ENCODE data around the gene NMNAT2. TPM values are rescaled to one million over a fixed set of nuclear protein-coding genes. Genes with fewer than 3 reads are reported as not detected.

The NMNAT2 gene
- total RNA-seq, 2 donors from 2014 or later, result 1.7 to 5.1 TPM

DNA sequence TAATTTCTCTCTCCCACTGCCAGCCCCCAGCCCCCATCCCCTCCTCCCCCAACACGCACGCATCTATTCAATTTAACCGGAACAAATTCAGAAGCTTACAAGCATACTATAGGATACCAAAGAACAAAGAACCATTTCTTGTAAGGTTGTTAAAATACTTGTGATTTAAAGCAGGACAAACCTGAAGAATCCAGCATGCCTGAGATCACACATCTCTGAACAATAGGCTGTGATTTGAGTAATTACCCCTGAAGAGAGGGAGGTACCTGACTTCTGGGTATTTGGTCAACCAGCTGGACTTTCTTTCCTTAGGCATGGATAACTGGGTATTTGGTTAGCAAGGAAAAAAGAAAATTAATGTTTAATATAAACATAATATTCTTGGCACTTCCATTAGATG lies 105.1 kb downstream of the NMNAT2 start:
- no peak for DNase-seq
- H3K9me3 ChIP-seq (ENCODE audit: control insufficient read depth, low read length), result no peaks in the 10 kb centered on the region
- no peaks in the 10 kb centered on the region for H3K36me3 Mint-ChIP-seq (ENCODE audit: low read depth)

DNA sequence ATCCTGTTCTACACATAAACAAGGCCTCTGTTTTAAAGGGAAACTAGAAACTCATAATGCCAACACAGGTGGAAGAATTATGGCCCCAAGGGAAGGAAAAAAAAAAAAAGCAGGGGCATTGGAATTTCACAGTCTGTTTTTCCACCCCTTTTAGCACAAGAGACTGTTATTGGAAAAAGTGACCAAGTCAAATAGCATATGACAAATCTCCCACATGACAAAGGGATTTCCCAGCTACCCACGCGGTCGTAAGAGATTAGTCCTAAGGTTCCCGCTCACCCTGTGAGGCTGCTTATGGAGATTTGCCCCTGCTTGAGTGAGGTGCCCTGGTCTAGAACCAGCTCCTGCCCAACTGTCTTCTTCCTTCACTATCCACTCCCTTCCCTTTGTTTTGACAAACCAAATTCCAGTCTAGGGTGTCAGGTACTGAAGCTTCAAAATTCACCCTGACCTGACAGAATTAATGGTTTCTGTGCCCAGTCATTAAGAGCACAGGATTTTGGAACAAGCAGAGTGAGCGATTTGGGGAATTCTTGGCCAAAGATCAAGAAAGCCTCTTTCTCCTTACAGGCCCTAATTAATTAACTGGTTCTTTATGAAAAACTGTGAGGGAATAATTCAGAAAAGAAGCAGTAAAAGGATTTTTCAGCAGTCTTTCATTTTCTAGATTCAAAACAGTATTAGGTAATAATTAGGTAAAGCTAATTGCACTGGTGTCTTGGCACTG lies 107.3 kb downstream of the NMNAT2 start:
- no peaks in the 10 kb centered on the region for H3K36me3 Mint-ChIP-seq (ENCODE audit: low read depth)
- H3K4me1 Mint-ChIP-seq, result peaks cover 13% of the 10 kb centered on the region
- no peak for DNase-seq
- Histone ChIP-seq H3K4me3 (ENCODE audit: low read length) (no peak overlapping the region), H3K27me3 (ENCODE audit: control insufficient read depth, insufficient read depth, low read length, poor library complexity, severe bottlenecking) (no peaks in the 10 kb centered on the region), H3K27ac (ENCODE audit: low read depth, low read length) (no peak overlapping the region), H3K9ac (ENCODE audit: extremely low read depth, low read length, poor library complexity, severe bottlenecking) (no peak overlapping the region), H3K36me3 (ENCODE audit: control insufficient read depth, insufficient read depth, low read length) (no peaks in the 10 kb centered on the region), H3K4me1 (ENCODE audit: control insufficient read depth, insufficient read depth, low read length) (no peaks in the 10 kb centered on the region), H3K9me3 (ENCODE audit: control insufficient read depth, low read length) (no peaks in the 10 kb centered on the region)
- TF ChIP-seq, protein P1, sequence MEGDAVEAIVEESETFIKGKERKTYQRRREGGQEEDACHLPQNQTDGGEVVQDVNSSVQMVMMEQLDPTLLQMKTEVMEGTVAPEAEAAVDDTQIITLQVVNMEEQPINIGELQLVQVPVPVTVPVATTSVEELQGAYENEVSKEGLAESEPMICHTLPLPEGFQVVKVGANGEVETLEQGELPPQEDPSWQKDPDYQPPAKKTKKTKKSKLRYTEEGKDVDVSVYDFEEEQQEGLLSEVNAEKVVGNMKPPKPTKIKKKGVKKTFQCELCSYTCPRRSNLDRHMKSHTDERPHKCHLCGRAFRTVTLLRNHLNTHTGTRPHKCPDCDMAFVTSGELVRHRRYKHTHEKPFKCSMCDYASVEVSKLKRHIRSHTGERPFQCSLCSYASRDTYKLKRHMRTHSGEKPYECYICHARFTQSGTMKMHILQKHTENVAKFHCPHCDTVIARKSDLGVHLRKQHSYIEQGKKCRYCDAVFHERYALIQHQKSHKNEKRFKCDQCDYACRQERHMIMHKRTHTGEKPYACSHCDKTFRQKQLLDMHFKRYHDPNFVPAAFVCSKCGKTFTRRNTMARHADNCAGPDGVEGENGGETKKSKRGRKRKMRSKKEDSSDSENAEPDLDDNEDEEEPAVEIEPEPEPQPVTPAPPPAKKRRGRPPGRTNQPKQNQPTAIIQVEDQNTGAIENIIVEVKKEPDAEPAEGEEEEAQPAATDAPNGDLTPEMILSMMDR (conservative IDR thresholded peaks at IDR 0.05), result no peak
- H3K4me3 Mint-ChIP-seq, result no peak overlapping the region
- WGBS, 2 experiments (ENCODE audit: insufficient coverage in 1 of 2, insufficient read length in 1 of 2), result 88 to 100% methylated on average over 4 to 5 of the region's 5 CpGs
- no peak overlapping the region for H3K27ac Mint-ChIP-seq
- H3K9me3 Mint-ChIP-seq, result no peaks in the 10 kb centered on the region
- no peaks in the 10 kb centered on the region for H3K27me3 Mint-ChIP-seq (ENCODE audit: insufficient read depth)

More for the DNA sequence above, 105.1 kb downstream of the NMNAT2 start:
- Histone ChIP-seq H3K27ac (ENCODE audit: low read depth, low read length) (no peak overlapping the region), H3K36me3 (ENCODE audit: control insufficient read depth, insufficient read depth, low read length) (no peaks in the 10 kb centered on the region), H3K4me1 (ENCODE audit: control insufficient read depth, insufficient read depth, low read length) (no peaks in the 10 kb centered on the region), H3K9ac (ENCODE audit: extremely low read depth, low read length, poor library complexity, severe bottlenecking) (no peak overlapping the region), H3K27me3 (ENCODE audit: control insufficient read depth, insufficient read depth, low read length, poor library complexity, severe bottlenecking) (no peaks in the 10 kb centered on the region), H3K4me3 (ENCODE audit: low read length) (no peak overlapping the region)
- no peaks in the 10 kb centered on the region for H3K27me3 Mint-ChIP-seq (ENCODE audit: insufficient read depth)
- H3K9me3 Mint-ChIP-seq, result no peaks in the 10 kb centered on the region
- TF ChIP-seq, protein P1 (conservative IDR thresholded peaks at IDR 0.05), result no peak
- H3K4me3 Mint-ChIP-seq, result no peak overlapping the region
- 92% methylated on average over 2 of the region's 3 CpGs; no CpG with 5 or more reads in 1 of the 2 experiments for WGBS, 2 experiments (ENCODE audit: insufficient coverage in 1 of 2, insufficient read length in 1 of 2)
- H3K27ac Mint-ChIP-seq, result no peak overlapping the region
- peaks cover 11% of the 10 kb centered on the region for H3K4me1 Mint-ChIP-seq

- H3K9me3 Mint-ChIP-seq, result no peaks in the 10 kb centered on the region
- no peak overlapping the region for H3K4me3 Mint-ChIP-seq
- DNase-seq, result peak; percentile 48
- TF ChIP-seq, protein P1 (conservative IDR thresholded peaks at IDR 0.05), result no peak
- Histone ChIP-seq H3K27ac (ENCODE audit: low read depth, low read length) (no peak overlapping the region), H3K4me1 (ENCODE audit: control insufficient read depth, insufficient read depth, low read length) (no peaks in the 10 kb centered on the region), H3K9me3 (ENCODE audit: control insufficient read depth, low read length) (no peaks in the 10 kb centered on the region), H3K27me3 (ENCODE audit: control insufficient read depth, insufficient read depth, low read length, poor library complexity, severe bottlenecking) (no peaks in the 10 kb centered on the region), H3K36me3 (ENCODE audit: control insufficient read depth, insufficient read depth, low read length) (no peaks in the 10 kb centered on the region), H3K4me3 (ENCODE audit: low read length) (no peak overlapping the region), H3K9ac (ENCODE audit: extremely low read depth, low read length, poor library complexity, severe bottlenecking) (no peak overlapping the region)
- WGBS, 2 experiments (ENCODE audit: insufficient coverage in 1 of 2, insufficient read length in 1 of 2), result 85 to 92% methylated on average over 3 to 4 of the region's 4 CpGs
- H3K36me3 Mint-ChIP-seq (ENCODE audit: low read depth), result no peaks in the 10 kb centered on the region
- no peak overlapping the region for H3K27ac Mint-ChIP-seq
- peaks cover 18% of the 10 kb centered on the region for H3K4me1 Mint-ChIP-seq
- H3K27me3 Mint-ChIP-seq (ENCODE audit: insufficient read depth), result no peaks in the 10 kb centered on the region
Observed at GRCh38 chr1:183308719-183309118, 109.5 kb downstream of the NMNAT2 start.
